Measurements from ENCODE around the gene LPCAT1. TPM values are rescaled to one million over a fixed set of nuclear protein-coding genes. Genes with fewer than 3 reads are reported as not detected.

LPCAT1 gene
- total RNA-seq, 1 donor = 41.3 TPM

DNA sequence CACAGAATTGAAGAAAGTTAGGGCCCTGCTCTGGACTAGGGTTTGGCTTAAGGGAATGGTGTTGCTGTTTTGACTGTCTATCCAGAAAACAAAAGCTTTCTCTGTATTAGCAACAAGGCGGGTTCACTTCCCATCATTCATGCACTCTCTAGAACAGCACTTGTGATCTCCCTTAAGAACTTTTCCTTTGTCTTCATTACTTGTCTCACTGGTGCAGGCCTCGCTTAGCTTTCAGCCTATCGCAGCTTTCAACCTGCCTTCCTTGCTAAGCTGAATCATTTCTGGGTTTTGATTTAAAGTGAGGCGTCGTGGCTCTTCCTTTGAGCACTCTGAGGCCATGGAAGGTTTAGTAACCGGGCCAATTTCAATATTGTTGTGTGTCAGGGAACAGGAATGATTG, 35.2 kb upstream of the LPCAT1 start:
- H3K4me3 ChIP-seq (ENCODE audit: low read depth, low read length) = no peak overlapping the region
- TF ChIP-seq, protein P1, sequence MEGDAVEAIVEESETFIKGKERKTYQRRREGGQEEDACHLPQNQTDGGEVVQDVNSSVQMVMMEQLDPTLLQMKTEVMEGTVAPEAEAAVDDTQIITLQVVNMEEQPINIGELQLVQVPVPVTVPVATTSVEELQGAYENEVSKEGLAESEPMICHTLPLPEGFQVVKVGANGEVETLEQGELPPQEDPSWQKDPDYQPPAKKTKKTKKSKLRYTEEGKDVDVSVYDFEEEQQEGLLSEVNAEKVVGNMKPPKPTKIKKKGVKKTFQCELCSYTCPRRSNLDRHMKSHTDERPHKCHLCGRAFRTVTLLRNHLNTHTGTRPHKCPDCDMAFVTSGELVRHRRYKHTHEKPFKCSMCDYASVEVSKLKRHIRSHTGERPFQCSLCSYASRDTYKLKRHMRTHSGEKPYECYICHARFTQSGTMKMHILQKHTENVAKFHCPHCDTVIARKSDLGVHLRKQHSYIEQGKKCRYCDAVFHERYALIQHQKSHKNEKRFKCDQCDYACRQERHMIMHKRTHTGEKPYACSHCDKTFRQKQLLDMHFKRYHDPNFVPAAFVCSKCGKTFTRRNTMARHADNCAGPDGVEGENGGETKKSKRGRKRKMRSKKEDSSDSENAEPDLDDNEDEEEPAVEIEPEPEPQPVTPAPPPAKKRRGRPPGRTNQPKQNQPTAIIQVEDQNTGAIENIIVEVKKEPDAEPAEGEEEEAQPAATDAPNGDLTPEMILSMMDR (IDR thresholded peaks at IDR 0.05; ENCODE audit: insufficient read depth, low read length) = no peak
- DNase-seq (ENCODE audit: low read depth) = no peak

DNA sequence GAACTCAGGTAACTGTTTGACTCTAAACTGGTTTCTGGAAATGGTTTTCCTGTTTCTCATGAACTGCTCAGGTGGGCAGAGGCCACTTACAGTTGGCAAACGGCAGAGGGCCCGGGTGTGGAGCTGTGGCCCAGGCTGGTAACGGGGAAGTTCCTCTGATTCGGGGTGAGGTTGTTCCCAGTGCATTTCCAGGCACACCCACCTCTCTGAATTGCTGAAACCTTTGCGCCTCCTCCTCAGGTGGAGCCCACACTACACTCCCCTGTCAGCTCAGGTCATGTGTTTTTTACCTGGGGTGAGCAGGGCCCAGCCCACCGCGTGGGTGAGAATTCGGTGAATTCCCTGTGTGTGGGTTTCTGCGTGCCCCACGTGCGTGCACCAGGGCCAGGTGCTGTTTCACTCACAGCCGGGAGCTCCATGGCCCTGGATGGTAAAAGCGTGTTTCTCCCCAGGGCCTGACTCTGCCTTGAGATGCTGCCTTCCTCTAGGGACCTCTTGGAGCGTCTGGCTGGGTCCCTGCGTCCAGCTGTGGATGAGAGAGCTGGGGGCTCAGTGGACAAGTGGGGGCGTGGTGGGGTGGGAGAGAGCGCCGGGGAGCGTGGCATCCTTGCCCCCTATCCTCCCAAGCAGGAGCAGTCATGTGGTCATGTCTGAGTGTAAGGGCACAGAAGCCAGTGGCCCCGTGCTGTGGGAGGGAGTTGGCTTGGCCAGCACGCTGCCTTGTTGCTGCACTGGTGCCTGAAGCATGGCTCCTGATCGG, 33.5 kb upstream of the LPCAT1 start:
- H3K4me3 ChIP-seq (ENCODE audit: low read depth, low read length) = no peak overlapping the region
- TF ChIP-seq, protein P1 (IDR thresholded peaks at IDR 0.05; ENCODE audit: insufficient read depth, low read length) = no peak
- no peak for DNase-seq (ENCODE audit: low read depth)

DNA sequence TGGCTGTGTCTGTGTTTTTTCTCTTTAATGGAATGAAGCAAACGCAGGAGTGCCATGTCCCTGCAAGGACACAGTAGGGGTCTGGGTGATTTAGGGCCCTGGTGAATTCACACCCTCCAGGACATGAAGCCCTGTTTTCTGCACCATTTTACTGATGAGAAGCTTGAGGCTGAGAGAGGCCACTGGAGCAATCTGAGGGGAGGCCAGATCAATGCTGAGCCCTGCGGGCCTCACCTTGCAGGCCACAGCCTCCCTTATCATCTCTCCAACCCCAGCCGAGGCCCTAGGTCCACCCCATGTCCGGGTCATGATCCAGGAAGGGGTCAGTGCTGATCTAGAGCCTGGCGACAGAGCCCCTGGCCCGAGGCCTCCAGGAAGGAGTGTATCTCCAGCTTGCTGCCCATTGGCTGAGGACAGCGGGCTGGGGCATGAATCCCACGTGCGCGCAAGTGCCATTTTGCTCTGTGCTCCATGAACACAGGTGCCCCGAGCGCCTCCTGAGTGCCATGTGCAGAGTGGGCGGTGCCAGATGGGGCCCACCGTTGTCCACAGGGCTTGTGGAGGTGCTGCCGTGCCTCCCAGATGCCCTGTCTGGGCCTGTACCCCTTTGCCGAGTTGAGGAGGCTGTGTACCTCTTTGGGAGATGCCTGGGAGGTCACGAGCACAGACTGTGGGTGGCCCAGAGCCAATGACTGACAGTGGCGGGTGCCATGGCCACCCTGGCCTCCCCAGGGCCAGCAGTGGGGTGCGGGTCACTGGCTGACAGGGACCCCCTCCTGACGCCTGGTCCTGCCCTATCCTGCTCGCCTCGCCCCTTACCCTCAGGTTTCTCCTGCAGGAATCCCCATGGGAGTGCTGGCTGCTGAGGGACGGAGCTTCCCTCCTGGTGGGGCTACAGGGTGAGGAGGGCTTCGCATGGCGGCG, 32.3 kb upstream of the LPCAT1 start:
- no peak for DNase-seq (ENCODE audit: low read depth)
- TF ChIP-seq, protein P1 (IDR thresholded peaks at IDR 0.05; ENCODE audit: insufficient read depth, low read length) = no peak
- H3K4me3 ChIP-seq (ENCODE audit: low read depth, low read length) = no peak overlapping the region

DNA sequence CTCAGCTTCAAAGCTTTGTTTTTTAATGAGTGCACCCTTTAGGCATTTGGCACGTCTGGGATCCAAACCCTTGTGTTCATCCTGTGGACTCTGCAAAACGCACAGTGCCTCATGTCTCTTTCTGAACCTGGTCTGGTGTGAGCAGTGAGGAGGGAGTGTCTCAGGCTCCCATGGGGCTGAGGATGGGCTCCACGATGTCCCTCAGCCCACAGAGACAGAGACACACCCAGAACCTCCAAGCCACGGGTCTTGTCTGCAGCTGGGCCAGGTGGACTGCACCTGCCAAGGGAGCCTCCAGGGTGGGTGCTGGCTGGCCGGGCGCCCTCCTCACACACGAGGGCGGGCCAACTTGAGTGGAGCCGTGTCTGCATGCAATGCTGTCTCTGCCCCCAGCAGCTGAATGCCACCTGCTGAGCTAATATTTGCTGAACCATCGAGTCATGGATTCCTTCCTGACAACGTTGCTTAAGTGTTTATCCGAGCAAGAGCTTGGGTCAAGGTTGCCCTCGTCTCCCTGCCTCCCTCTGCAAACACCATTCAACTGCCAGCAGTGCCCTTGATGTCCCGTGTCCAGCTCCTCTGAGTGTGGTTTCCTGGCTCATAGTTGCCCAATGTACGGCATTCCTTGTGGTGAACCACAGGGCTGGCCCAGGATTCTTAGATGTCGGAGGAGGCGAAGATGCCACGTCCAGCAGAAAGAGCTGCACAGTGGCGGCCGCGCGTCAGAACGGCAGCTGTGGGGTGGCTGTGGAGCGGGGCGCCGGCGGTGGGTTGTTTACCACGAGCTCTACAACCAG, 31.4 kb upstream of the LPCAT1 start:
- no peak overlapping the region for H3K4me3 ChIP-seq (ENCODE audit: low read depth, low read length)
- DNase-seq (ENCODE audit: low read depth) = no peak
- TF ChIP-seq, protein P1 (IDR thresholded peaks at IDR 0.05; ENCODE audit: insufficient read depth, low read length) = no peak

DNA sequence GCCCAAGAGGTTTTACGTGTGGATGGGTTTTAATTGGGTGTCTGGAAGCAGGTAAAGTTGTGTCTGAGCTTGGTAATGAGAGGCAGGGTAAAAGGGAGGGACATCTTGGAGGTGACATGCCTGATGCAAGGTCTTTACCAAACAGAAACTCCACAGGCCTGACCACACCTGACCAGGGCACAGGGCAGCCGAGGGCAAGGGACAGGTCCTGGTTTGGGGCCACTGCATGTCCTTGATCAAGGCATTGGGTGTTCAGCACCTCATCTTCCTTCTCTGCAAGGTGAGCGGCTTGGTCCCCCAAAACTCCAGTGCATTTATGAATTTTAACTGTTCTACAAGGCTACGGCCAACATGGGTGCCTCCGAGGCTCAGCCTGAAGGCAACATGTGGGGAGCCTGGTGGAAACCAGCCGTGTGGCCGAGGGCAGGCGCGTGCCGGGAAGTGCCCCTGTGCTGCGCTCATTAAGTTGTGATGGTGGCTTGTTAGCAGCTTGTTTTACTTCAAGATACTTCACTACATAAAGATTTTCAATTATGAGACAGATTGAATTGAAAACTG, 30.7 kb upstream of the LPCAT1 start:
- no peak overlapping the region for H3K4me3 ChIP-seq (ENCODE audit: low read depth, low read length)
- TF ChIP-seq, protein P1 (IDR thresholded peaks at IDR 0.05; ENCODE audit: insufficient read depth, low read length) = no peak
- DNase-seq (ENCODE audit: low read depth) = no peak

All from fibroblast of the aortic adventitia (primary cell).